HTERT RPE-1 (cell line): ENCODE results near the gene MBD2.
"Not testable (repeated sequence)": the region's sequence is repeated elsewhere in the genome, so short reads cannot be mapped to it uniquely, and the experiment has no call there.

Experiments
- in situ Hi-C: fragments of 300-500 bp; cut with MboI; formaldehyde crosslinking; loops from 4 replicates; pipeline ENCODE4 v1.14.3; 2020; ENCODE audit warnings: low sequenced_read_pairs

The MBD2 gene

GRCh38 chr18:54224379-54225014 is at the start of gene MBD2:
Gene MBD2, minus strand, starts transcription at chr18:54224669. Its CDS starts 110 bp downstream, at chr18:54224559.
- in situ Hi-C loops: no loop called here

- in situ Hi-C loops: no loop called here
Observed at GRCh38 chr18:54269893-54270844, 45.7 kb upstream of the MBD2 start.

GRCh38 chr18:54268751-54269150 is 44.3 kb upstream of the MBD2 start:
- in situ Hi-C loops: no loop called here

GRCh38 chr18:54267701-54268100 is 43.2 kb upstream of the MBD2 start:
- in situ Hi-C loops: no loop called here

- in situ Hi-C loops: no loop called here
Observed at GRCh38 chr18:54263904-54264336, 39.5 kb upstream of the MBD2 start.

- in situ Hi-C loops: no loop called here
Observed at GRCh38 chr18:54261894-54262293, 37.4 kb upstream of the MBD2 start.

GRCh38 chr18:54260396-54261072 is 36.1 kb upstream of the MBD2 start:
- in situ Hi-C loops: no loop called here

- in situ Hi-C loops: not testable (repeated sequence)
Observed at GRCh38 chr18:54257818-54258217, 33.3 kb upstream of the MBD2 start.

- in situ Hi-C loops: no loop called here
Observed at GRCh38 chr18:54257015-54257414, 32.5 kb upstream of the MBD2 start.

GRCh38 chr18:54255141-54255540 is 30.7 kb upstream of the MBD2 start:
- in situ Hi-C loops: no loop called here

GRCh38 chr18:54254265-54254758 is 29.8 kb upstream of the MBD2 start:
- in situ Hi-C loops: no loop called here

GRCh38 chr18:54251606-54252390 is 27.3 kb upstream of the MBD2 start:
- in situ Hi-C loops: no loop called here

- in situ Hi-C loops: no loop called here
Observed at GRCh38 chr18:54250846-54251261, 26.4 kb upstream of the MBD2 start.

GRCh38 chr18:54247511-54248175 is 23.2 kb upstream of the MBD2 start:
- in situ Hi-C loops: no loop called here

- in situ Hi-C loops: no loop called here
Observed at GRCh38 chr18:54242327-54242726, 17.9 kb upstream of the MBD2 start.

- in situ Hi-C loops: no loop called here
Observed at GRCh38 chr18:54241483-54241882, 17.0 kb upstream of the MBD2 start.

GRCh38 chr18:54240629-54241107 is 16.2 kb upstream of the MBD2 start:
- in situ Hi-C loops: no loop called here

GRCh38 chr18:54239601-54240000 is 15.1 kb upstream of the MBD2 start:
- in situ Hi-C loops: no loop called here

GRCh38 chr18:54239091-54239490 is 14.6 kb upstream of the MBD2 start:
- in situ Hi-C loops: no loop called here
